Lower leg skin (tissue), 4 donors: ENCODE results near the gene TBC1D22A. TPM values are rescaled to one million over a fixed set of nuclear protein-coding genes. Genes with fewer than 3 reads are reported as not detected.
"Not testable (repeated sequence)": the region's sequence is repeated elsewhere in the genome, so short reads cannot be mapped to it uniquely, and the experiment has no call there.

Source experiments
- DNase-seq, 2 donors: peaks; one replicate each; pipeline ENCODE4 v3.0.0-alpha.2; 2019; ENCODE audit warnings: low spot score in 2 of 2
- H3K4me3 ChIP-seq: fragments of 200-600 bp; sonication (generic); 2 replicates; pipeline ENCODE4 v1.5.1; 2017; ENCODE audit warnings: mild to moderate bottlenecking, low read depth; ENCODE audit not compliant: poor library complexity, severe bottlenecking
- POLR2A ChIP-seq, 2 donors: fragments of 450-650 bp; IDR thresholded peaks; one replicate each; pipeline ENCODE4 v1.6.1; 2016 to 2017; ENCODE audit warnings: antibody characterized with exemption in 2 of 2, mild to moderate bottlenecking in 1 of 2, moderate library complexity in 1 of 2
- WGBS, 2 donors: methylation state at CpG; one replicate each; pipeline ENCODE4 v1.1.5; 2018; 5-methylcytosine and 5-hydroxymethylcytosine counted together
- intact Hi-C: fragments of 100-400 bp; cut with DNase I; formaldehyde crosslinking; loops from one replicate; pipeline ENCODE4 v1.15.0; 2023; ENCODE audit warnings: low total_unique reads
- total RNA-seq, 4 donors: library from RNA; depleted of rRNA; stranded (reverse); fragments of >200 nt; gene quantifications; one replicate each; pipeline ENCODE4 v1.1.0, GENCODE V29; 2016
- TF ChIP-seq, protein P1 (sequence below), 3 donors: fragments of 450-650 bp; IDR thresholded peaks; one replicate each; pipeline ENCODE4 v1.5.1; 2016; ENCODE audit warnings: antibody characterized with exemption in 3 of 3, mild to moderate bottlenecking in 3 of 3, moderate library complexity in 2 of 3

Gene TBC1D22A
- total RNA-seq, 4 donors from 2014 or later: 21.8 to 32.3 (median 31.6) TPM

DNA sequence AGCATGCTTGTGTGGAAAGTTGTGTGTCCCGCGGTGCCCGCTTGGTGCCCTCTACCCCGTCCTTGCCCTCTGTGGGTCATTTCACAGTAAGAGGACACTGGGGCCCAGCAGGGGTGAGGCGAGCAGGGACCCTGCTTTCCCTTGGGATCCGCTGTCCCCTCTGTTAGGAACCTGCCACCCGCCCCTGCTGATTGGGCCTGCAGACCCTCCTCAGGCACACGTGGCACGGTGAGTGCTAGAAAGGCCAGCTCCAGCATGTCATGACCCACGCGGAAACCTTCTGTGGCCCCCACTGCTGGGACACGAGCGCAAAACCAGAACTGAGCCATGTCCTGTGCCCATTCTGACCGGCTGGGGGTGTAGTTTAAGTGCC, 353.1 kb downstream of the TBC1D22A start:
- intact Hi-C loops: no loop called here
- WGBS, 2 donors: 93 to 94% methylated on average over 14 of the region's 14 CpGs
- H3K4me3 ChIP-seq: no peak overlapping the region
- DNase-seq: peak in 1 of 2 donors; percentile 53
- TF ChIP-seq, protein P1, sequence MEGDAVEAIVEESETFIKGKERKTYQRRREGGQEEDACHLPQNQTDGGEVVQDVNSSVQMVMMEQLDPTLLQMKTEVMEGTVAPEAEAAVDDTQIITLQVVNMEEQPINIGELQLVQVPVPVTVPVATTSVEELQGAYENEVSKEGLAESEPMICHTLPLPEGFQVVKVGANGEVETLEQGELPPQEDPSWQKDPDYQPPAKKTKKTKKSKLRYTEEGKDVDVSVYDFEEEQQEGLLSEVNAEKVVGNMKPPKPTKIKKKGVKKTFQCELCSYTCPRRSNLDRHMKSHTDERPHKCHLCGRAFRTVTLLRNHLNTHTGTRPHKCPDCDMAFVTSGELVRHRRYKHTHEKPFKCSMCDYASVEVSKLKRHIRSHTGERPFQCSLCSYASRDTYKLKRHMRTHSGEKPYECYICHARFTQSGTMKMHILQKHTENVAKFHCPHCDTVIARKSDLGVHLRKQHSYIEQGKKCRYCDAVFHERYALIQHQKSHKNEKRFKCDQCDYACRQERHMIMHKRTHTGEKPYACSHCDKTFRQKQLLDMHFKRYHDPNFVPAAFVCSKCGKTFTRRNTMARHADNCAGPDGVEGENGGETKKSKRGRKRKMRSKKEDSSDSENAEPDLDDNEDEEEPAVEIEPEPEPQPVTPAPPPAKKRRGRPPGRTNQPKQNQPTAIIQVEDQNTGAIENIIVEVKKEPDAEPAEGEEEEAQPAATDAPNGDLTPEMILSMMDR (IDR thresholded peaks at IDR 0.05): no peak
- no peak for TF ChIP-seq POLR2A (IDR thresholded peaks at IDR 0.05)

DNA sequence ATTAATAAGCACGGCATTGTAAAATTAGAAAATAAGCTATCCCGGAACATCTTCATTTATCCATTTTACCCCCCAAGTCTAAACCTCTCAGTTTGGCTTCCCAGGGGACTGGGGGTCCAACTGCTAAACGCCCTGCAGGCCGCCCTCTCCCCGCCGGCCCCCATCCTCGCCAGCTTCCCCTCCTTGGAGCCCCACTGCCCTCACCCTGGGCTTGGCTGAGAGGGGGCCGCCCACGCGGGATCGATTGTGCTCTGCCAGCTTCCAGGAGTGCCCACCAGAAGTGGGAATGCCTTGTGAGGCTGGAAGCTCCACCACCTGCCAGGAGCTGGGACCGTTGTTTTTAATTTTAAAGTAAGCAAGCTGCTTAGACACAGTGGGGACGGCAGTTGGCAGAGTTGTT, 353.5 kb downstream of the TBC1D22A start:
- WGBS, 2 donors: 85 to 93% methylated on average over 13 of the region's 13 CpGs

DNA sequence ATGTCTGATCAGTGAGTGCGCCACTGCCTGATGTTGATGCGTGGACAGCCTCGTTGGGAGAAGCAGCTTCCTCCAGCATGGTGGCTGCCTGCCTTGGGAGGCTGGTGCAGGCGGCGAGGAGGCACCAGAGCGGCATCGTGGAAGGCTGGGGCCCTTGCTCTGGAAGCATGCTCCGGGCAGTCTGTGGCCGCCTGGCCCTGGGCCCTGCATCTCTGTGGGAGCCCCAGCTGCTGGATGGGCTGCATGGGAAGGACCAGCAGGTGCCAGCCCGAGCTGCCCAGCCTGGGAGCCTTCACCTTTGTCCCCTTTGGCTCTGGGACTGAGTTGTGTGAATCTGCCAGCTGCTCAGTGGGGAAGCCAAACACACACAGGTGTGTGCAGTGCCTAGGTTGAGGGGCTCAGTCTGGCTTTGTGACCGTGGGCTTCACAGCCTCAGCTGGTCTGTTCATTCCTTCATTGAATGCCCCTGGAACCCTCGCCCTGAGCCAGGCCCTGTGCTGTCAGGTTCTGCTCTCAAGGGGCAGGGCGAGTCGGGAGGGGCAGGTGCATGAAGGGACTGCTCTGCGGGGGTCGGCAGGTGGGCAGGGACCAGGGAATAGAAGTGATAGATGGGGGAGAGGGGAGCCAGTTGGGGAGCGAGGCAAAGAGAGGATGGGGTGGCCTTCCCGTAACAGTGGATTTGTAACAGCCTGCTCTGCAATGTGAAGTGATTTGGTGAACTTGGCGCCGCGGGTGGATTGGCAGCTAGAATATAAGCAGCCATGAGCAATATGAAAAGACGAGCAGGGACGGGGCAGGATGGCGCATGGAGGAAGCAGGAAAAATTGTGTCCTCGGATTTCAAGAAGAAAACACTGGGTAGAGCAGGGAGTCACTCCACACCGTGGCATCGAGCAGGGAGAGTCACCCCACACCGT, 354.2 kb downstream of the TBC1D22A start:
- H3K4me3 ChIP-seq: no peak overlapping the region
- TF ChIP-seq, protein P1 (IDR thresholded peaks at IDR 0.05): no peak
- no peak for TF ChIP-seq POLR2A (IDR thresholded peaks at IDR 0.05)
- intact Hi-C loops: no loop called here
- DNase-seq: no peak
- 96% methylated on average over 28 of the region's 28 CpGs for WGBS, 2 donors

More for the DNA sequence above, 353.5 kb downstream of the TBC1D22A start:
- H3K4me3 ChIP-seq: no peak overlapping the region
- TF ChIP-seq, protein P1 (IDR thresholded peaks at IDR 0.05): no peak
- no peak for TF ChIP-seq POLR2A (IDR thresholded peaks at IDR 0.05)
- DNase-seq: peak in 1 of 2 donors; percentile 79
- intact Hi-C loops: no loop called here

DNA sequence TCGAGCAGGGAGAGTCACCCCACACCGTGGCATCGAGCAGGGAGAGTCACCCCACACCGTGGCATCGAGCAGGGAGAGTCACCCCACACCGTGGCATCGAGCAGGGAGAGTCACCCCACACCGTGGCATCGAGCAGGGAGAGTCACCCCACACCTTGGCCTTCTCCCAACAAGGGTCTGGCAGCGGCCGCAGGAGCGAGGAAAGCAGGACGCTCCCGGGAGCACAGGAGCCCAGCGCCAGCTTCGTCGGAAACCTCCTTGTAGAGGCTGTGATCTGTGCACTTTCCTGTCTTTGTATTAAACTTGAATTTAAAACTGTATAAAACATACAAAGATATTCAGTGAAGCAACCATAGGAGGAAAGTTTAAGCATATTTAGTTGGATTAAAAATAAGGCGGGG, 355.0 kb downstream of the TBC1D22A start:
- WGBS, 2 donors: 93 to 98% methylated on average over 9 to 12 of the region's 18 CpGs
- DNase-seq, H3K4me3 ChIP-seq, intact Hi-C loops: not testable (repeated sequence)

DNA sequence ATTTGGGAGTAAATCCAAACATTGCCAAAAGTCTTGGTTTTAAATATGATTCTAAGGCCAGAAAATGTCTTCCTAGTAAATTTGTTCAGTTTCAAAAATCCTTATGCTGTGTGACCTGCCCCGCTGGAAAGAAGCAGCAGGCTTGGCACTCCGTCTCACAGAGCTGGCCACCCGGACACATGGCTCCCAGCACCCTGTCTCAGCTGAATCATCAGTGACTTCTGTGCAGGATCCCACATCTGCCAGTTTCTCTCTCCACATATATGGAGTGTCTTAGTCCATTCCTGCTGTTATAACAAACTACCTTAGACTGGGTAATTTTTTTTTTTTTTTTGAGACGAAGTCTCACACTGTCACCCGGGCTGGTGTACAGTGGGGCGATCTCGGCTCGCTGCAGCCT, 356.7 kb downstream of the TBC1D22A start:
- intact Hi-C loops: no loop called here
- WGBS, 2 donors: 90 to 91% methylated on average over 8 of the region's 8 CpGs
- no peak for DNase-seq
- no peak overlapping the region for H3K4me3 ChIP-seq
- TF ChIP-seq, protein P1 (IDR thresholded peaks at IDR 0.05): no peak
- TF ChIP-seq POLR2A (IDR thresholded peaks at IDR 0.05): no peak

DNA sequence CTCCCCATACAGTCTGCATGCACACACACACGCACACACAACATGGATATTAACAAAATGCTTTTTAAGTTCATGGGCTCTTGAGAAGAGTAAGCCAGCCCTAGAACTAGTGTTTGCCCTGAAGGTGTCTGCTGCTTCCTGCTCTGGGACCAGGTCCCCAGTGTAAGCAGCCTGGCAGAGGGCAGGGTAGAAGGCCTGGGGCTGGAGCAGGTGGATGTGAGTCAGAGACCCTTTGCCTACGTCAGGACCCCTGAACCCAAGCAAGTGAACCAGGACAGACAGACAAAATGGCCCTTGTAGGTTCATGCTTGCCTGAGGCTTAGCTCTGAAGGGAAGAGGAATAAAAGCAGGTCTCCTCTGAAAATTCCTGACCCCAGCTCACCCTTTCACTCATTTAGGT, 357.9 kb downstream of the TBC1D22A start:
- WGBS, 2 donors: 79 to 92% methylated on average over 2 of the region's 2 CpGs
- no peak for DNase-seq
- TF ChIP-seq POLR2A (IDR thresholded peaks at IDR 0.05): no peak
- TF ChIP-seq, protein P1 (IDR thresholded peaks at IDR 0.05): no peak
- intact Hi-C loops: no loop called here
- no peak overlapping the region for H3K4me3 ChIP-seq
